OCI-LY7 (cell line): ENCODE results near the gene EXO1. TPM values are rescaled to one million over a fixed set of nuclear protein-coding genes. Genes with fewer than 3 reads are reported as not detected.

Experiments
- BruUV-seq: library from RNA; stranded (reverse); fragments of 400-500 nt; replicated peaks from 2 replicates; lab custom pipeline; 2021; lab: Mats Ljungman, UMichigan
- CTCF ChIA-PET: fragments of 300-600 bp; sonication (Branson Sonifier 250); formaldehyde crosslinking; loops from one replicate; lab custom pipeline; 2022; ENCODE audit warnings: antibody characterized with exemption; ENCODE audit not compliant: unreplicated experiment; lab: Charles Lee
- POLR2A ChIA-PET: fragments of 300-600 bp; sonication (Branson Sonifier 250); formaldehyde crosslinking; loops from one replicate; lab custom pipeline; 2022; ENCODE audit warnings: antibody characterized with exemption; lab: Charles Lee
- DNase-seq: peaks from one replicate; pipeline ENCODE4 v3.0.0-alpha.2; 2015; ENCODE audit warnings: low spot score
- H2AFZ ChIP-seq: fragments of 200-600 bp; sonication (generic), shearing (Covaris generic); 2 replicates; pipeline ENCODE4 v1.6.1; 2014; ENCODE audit warnings: mild to moderate bottlenecking, antibody characterized with exemption, low read length, moderate library complexity
- H3K27ac ChIP-seq: fragments of 200-600 bp; sonication (generic); 2 replicates; pipeline ENCODE4 v1.5.1; 2014; ENCODE audit warnings: mixed run types, low read depth, mild to moderate bottlenecking, moderate library complexity, low read length, inconsistent platforms; ENCODE audit not compliant: poor library complexity, severe bottlenecking
- H3K36me3 ChIP-seq: fragments of 200-600 bp; sonication (generic); 2 replicates; pipeline ENCODE4 v1.6.1; 2014; ENCODE audit warnings: mild to moderate bottlenecking, antibody characterized with exemption, low read length, moderate library complexity, mixed read lengths; ENCODE audit not compliant: insufficient read depth
- H3K4me1 ChIP-seq: fragments of 200-600 bp; sonication (generic); 2 replicates; pipeline ENCODE4 v1.5.1; 2014; ENCODE audit warnings: mild to moderate bottlenecking, low read length; ENCODE audit not compliant: insufficient read depth, poor library complexity, severe bottlenecking
- H3K4me2 ChIP-seq: fragments of 200-600 bp; sonication (generic); 2 replicates; pipeline ENCODE4 v1.6.1; 2014; ENCODE audit warnings: mild to moderate bottlenecking, low read length
- H3K4me3 ChIP-seq: fragments of 200-600 bp; sonication (generic); 2 replicates; pipeline ENCODE4 v1.5.1; 2014; ENCODE audit warnings: mild to moderate bottlenecking, low read depth, low read length; ENCODE audit not compliant: poor library complexity, severe bottlenecking
- H3K79me2 ChIP-seq: fragments of 200-600 bp; sonication (generic); 2 replicates; pipeline ENCODE4 v1.6.1; 2016; ENCODE audit warnings: low read depth, mild to moderate bottlenecking, low read length, moderate library complexity, mixed read lengths; ENCODE audit not compliant: insufficient read depth
- H3K9me2 ChIP-seq: fragments of 200-600 bp; sonication (generic); 2 replicates; pipeline ENCODE4 v1.6.1; 2016; ENCODE audit warnings: mild to moderate bottlenecking, low read length, mixed read lengths; ENCODE audit not compliant: insufficient read depth
- H3K9me3 ChIP-seq: fragments of 200-600 bp; sonication (generic); 2 replicates; pipeline ENCODE4 v1.6.1; 2014; ENCODE audit warnings: mild to moderate bottlenecking, mixed run types, low read length, mixed read lengths
- H4K20me1 ChIP-seq: fragments of 200-600 bp; sonication (generic); 2 replicates; pipeline ENCODE4 v1.6.1; 2014; ENCODE audit warnings: mild to moderate bottlenecking, antibody characterized with exemption, low read length, moderate library complexity, mixed read lengths; ENCODE audit not compliant: insufficient read depth
- CTCF ChIP-seq: fragments of 200-600 bp; sonication (generic); conservative IDR thresholded peaks from 2 replicates; pipeline ENCODE4 v1.5.1; 2014; ENCODE audit warnings: mild to moderate bottlenecking, antibody characterized with exemption, low read length, moderate library complexity, mixed read lengths
- EZH2phosphoT487 ChIP-seq: fragments of 200-600 bp; sonication (generic); IDR thresholded peaks from 2 replicates; pipeline ENCODE4 v1.6.1; 2018; ENCODE audit warnings: low read depth, borderline replicate concordance, mild to moderate bottlenecking, mixed run types, antibody characterized with exemption, low read length, moderate library complexity, mixed read lengths
- intact Hi-C: fragments of 100-400 bp; cut with micrococcal nuclease; formaldehyde crosslinking; loops from one replicate; pipeline ENCODE4 v1.10.0; 2022; ENCODE audit not compliant: unreplicated experiment
- total RNA-seq, 2 experiments: library from RNA; depleted of rRNA in 1 of 2; stranded (reverse); fragments of >200 nt in 1 of 2; shearing (Covaris generic) in 1 of 2; gene quantifications; 2 replicates each; pipeline ENCODE4 v1.2.3, GENCODE V29; 2014 to 2022

The EXO1 gene
- total RNA-seq, 2 experiments from 2014 or later: 60.3 to 66.3 TPM

- ChIA-PET CTCF (no interaction called here), POLR2A (interaction anchor here (0.7 to 1.2 kb wide), 4 partner anchors 10 to 224 kb away, joined by 3 to 4 read pairs (median 3); no protein-coding TSS in a partner anchor)
- H2AFZ ChIP-seq: no peak overlapping the region
- H3K4me2 ChIP-seq: no peak overlapping the region
- H3K4me3 ChIP-seq: no peak overlapping the region
- H3K79me2 ChIP-seq: no peaks in the 10 kb centered on the region
- H3K27ac ChIP-seq: no peak overlapping the region
- no peaks in the 10 kb centered on the region for H3K36me3 ChIP-seq
- no peaks in the 10 kb centered on the region for H3K9me3 ChIP-seq
- TF ChIP-seq EZH2phosphoT487 (no peak), CTCF (no peak)
- no peak for DNase-seq
- H4K20me1 ChIP-seq: no peaks in the 10 kb centered on the region
- BruUV-seq: no TSS peak
- no peaks in the 10 kb centered on the region for H3K9me2 ChIP-seq
- H3K4me1 ChIP-seq: peaks cover 4% of the 10 kb centered on the region
- intact Hi-C loops: no loop called here
These were observed 10.1 kb upstream of the EXO1 start for GRCh38 chr1:241837901-241838300.

- no peak for DNase-seq
- H3K4me1 ChIP-seq: peaks cover 4% of the 10 kb centered on the region
- no peak for TF ChIP-seq CTCF
- no peak for TF ChIP-seq EZH2phosphoT487
- no peaks in the 10 kb centered on the region for H3K9me3 ChIP-seq
- H4K20me1 ChIP-seq: no peaks in the 10 kb centered on the region
- no peaks in the 10 kb centered on the region for H3K36me3 ChIP-seq
- H3K4me2 ChIP-seq: no peak overlapping the region
- no peak overlapping the region for H3K4me3 ChIP-seq
- CTCF ChIA-PET: no interaction called here
- H3K79me2 ChIP-seq: no peaks in the 10 kb centered on the region
- no peaks in the 10 kb centered on the region for H3K9me2 ChIP-seq
- intact Hi-C loops: no loop called here
- no peak overlapping the region for H2AFZ ChIP-seq
- no peak overlapping the region for H3K27ac ChIP-seq
- BruUV-seq: no TSS peak
- POLR2A ChIA-PET: interaction anchor here (0.6 to 1.2 kb wide), 4 partner anchors 10 to 899 kb away, joined by 3 to 4 read pairs (median 4); no protein-coding TSS in a partner anchor
These were observed 9.1 kb upstream of the EXO1 start for GRCh38 chr1:241838897-241839296.

- ChIA-PET CTCF (no interaction called here), POLR2A (no interaction called here)
- H3K36me3 ChIP-seq: no peaks in the 10 kb centered on the region
- no peaks in the 10 kb centered on the region for H3K9me3 ChIP-seq
- no peak overlapping the region for H3K4me3 ChIP-seq
- DNase-seq: no peak
- no peak overlapping the region for H2AFZ ChIP-seq
- H3K27ac ChIP-seq: no peak overlapping the region
- no peaks in the 10 kb centered on the region for H3K79me2 ChIP-seq
- BruUV-seq: no TSS peak
- no peak for TF ChIP-seq CTCF
- no peak for TF ChIP-seq EZH2phosphoT487
- no peaks in the 10 kb centered on the region for H3K9me2 ChIP-seq
- H3K4me2 ChIP-seq: no peak overlapping the region
- intact Hi-C loops: no loop called here
- H4K20me1 ChIP-seq: no peaks in the 10 kb centered on the region
- H3K4me1 ChIP-seq: peaks cover 4% of the 10 kb centered on the region
These were observed 8.5 kb upstream of the EXO1 start for GRCh38 chr1:241839369-241839979.
